ENCODE data around the gene FOCAD. TPM values are rescaled to one million over a fixed set of nuclear protein-coding genes. Genes with fewer than 3 reads are reported as not detected.

The FOCAD gene
- total RNA-seq, 1 experiment from 2014 or later = 23.8 TPM

DNA sequence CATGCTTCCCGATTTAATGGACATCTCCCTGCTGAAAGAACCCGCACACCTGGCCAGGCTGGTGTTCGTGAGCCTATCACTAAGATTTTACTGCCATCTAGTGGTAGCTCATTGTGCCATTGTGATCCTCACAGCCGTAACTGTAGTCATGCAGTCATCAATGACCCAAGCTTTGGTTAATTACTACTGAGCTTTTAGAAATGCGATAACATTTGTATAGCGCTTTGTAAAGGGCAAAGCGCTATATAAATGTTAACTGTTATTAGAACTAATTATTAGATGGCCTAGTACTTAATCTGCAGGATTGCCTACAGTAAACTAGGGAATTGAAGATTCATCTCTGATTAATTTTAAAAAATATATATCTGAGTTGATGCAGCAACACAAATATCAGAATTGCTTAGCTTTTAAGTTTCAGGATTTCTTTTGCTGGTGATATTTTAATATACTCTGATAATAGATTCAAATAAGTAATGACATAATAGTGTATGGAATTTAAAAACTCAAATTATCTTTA lies 257.2 kb downstream of the FOCAD start:
- Mint-ChIP-seq H3K4me1 (ENCODE audit: low read depth, unreplicated experiment) (no peaks in the 10 kb centered on the region), H3K4me3 (ENCODE audit: low read depth, unreplicated experiment) (no peak overlapping the region), H3K27me3 (ENCODE audit: unreplicated experiment) (no peaks in the 10 kb centered on the region), H3K9me3 (ENCODE audit: low read depth, unreplicated experiment) (no peaks in the 10 kb centered on the region), H3K27ac (ENCODE audit: unreplicated experiment) (no peak overlapping the region), H3K36me3 (ENCODE audit: insufficient read depth, unreplicated experiment) (no peaks in the 10 kb centered on the region)
- no TSS peak for BruUV-seq (replicated peaks)
- intact Hi-C loops (cut with micrococcal nuclease; ENCODE audit: unreplicated experiment) = loop anchor here (1.0 to 5.0 kb wide), 4 partner anchors 317 to 1014 kb away; no protein-coding TSS in a partner anchor
- CTCF ChIA-PET = interaction anchor here (0.6 to 1.9 kb wide), 5 partner anchors 316 to 583 kb away, joined by 3 to 11 read pairs (median 3); partner anchors contain the start of gene MLLT3
- peak; percentile 39 for DNase-seq
- TF ChIP-seq, protein P1, sequence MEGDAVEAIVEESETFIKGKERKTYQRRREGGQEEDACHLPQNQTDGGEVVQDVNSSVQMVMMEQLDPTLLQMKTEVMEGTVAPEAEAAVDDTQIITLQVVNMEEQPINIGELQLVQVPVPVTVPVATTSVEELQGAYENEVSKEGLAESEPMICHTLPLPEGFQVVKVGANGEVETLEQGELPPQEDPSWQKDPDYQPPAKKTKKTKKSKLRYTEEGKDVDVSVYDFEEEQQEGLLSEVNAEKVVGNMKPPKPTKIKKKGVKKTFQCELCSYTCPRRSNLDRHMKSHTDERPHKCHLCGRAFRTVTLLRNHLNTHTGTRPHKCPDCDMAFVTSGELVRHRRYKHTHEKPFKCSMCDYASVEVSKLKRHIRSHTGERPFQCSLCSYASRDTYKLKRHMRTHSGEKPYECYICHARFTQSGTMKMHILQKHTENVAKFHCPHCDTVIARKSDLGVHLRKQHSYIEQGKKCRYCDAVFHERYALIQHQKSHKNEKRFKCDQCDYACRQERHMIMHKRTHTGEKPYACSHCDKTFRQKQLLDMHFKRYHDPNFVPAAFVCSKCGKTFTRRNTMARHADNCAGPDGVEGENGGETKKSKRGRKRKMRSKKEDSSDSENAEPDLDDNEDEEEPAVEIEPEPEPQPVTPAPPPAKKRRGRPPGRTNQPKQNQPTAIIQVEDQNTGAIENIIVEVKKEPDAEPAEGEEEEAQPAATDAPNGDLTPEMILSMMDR (IDR thresholded peaks at IDR 0.05; ENCODE audit: unreplicated experiment) = peak; percentile 47

DNA sequence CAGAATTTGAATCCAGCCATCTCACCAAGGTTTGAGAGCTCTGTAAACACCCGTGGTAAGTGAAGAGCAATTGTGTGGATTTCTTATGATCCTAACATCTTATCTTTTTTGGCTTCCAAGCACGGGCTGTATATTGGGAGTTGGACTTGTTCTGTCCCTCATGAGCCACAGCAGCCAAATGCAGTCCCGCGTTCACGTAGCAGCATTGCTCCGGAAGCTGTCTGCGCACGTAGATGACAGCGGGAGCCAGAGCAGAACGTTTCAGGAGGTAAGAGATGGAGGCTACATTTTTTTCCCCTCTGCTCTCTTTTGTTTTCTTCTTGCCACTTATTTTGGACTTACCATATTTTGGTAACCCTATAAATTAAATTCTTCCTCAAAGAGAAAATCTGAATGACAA lies 260.4 kb downstream of the FOCAD start:
- DNase-seq = no peak
- H3K4me1 Mint-ChIP-seq (ENCODE audit: low read depth, unreplicated experiment) = no peaks in the 10 kb centered on the region
- H3K9me3 Mint-ChIP-seq (ENCODE audit: low read depth, unreplicated experiment) = no peaks in the 10 kb centered on the region
- H3K4me3 Mint-ChIP-seq (ENCODE audit: low read depth, unreplicated experiment) = no peak overlapping the region
- no peaks in the 10 kb centered on the region for H3K36me3 Mint-ChIP-seq (ENCODE audit: insufficient read depth, unreplicated experiment)
- CTCF ChIA-PET = no interaction called here
- no peak overlapping the region for H3K27ac Mint-ChIP-seq (ENCODE audit: unreplicated experiment)
- TF ChIP-seq, protein P1 (IDR thresholded peaks at IDR 0.05; ENCODE audit: unreplicated experiment) = no peak
- intact Hi-C loops (cut with micrococcal nuclease; ENCODE audit: unreplicated experiment) = loop anchor here (5.0 kb wide), 1 partner anchor 522 kb away; no protein-coding TSS in a partner anchor
- BruUV-seq (replicated peaks) = no TSS peak
- H3K27me3 Mint-ChIP-seq (ENCODE audit: unreplicated experiment) = no peaks in the 10 kb centered on the region

DNA sequence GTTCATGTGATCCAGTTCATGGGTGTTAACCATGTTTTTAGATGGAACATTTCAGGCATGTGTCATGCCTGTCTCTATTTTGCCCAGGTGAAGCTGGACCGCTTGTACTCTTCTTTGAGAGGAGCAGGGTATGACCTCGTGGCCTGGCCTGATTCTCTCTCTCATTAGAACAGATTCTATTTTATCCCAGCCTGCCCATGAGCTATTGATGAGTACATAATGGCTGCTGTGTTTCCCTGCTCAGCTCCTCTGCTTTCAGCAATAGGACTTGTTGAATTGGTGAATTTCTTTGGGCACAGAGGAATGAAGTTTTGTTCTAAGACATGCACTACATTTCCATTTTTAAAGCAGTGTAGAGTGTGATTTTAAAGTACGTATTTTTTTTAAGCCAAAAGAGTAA lies 261.2 kb downstream of the FOCAD start:
- H3K27ac Mint-ChIP-seq (ENCODE audit: unreplicated experiment) = no peak overlapping the region
- H3K36me3 Mint-ChIP-seq (ENCODE audit: insufficient read depth, unreplicated experiment) = no peaks in the 10 kb centered on the region
- no peaks in the 10 kb centered on the region for H3K4me1 Mint-ChIP-seq (ENCODE audit: low read depth, unreplicated experiment)
- BruUV-seq (replicated peaks) = no TSS peak
- no peak for DNase-seq
- no peaks in the 10 kb centered on the region for H3K9me3 Mint-ChIP-seq (ENCODE audit: low read depth, unreplicated experiment)
- no peaks in the 10 kb centered on the region for H3K27me3 Mint-ChIP-seq (ENCODE audit: unreplicated experiment)
- TF ChIP-seq, protein P1 (IDR thresholded peaks at IDR 0.05; ENCODE audit: unreplicated experiment) = no peak
- intact Hi-C loops (cut with micrococcal nuclease; ENCODE audit: unreplicated experiment) = no loop called here
- CTCF ChIA-PET = no interaction called here
- no peak overlapping the region for H3K4me3 Mint-ChIP-seq (ENCODE audit: low read depth, unreplicated experiment)

DNA sequence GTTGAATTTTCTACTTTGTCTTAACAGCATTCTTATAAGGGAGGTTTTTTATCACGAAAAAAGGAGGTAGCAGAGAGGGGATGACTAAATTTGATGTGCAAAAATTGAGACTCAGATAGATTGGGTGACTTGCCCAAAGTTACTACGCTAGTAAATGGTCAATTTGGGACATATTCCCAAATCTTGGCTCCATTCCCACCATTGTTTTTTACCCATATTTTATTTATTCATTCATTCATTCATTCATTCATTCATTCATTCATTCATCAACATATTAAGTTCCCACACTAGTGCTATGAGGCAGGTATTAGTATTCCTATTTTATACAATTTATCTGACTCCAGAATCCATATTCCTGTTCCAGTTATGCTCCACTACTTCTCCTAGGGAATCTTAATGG lies 261.8 kb downstream of the FOCAD start:
- no peaks in the 10 kb centered on the region for H3K27me3 Mint-ChIP-seq (ENCODE audit: unreplicated experiment)
- no peak overlapping the region for H3K27ac Mint-ChIP-seq (ENCODE audit: unreplicated experiment)
- BruUV-seq (replicated peaks) = no TSS peak
- no peak for DNase-seq
- H3K9me3 Mint-ChIP-seq (ENCODE audit: low read depth, unreplicated experiment) = no peaks in the 10 kb centered on the region
- no peak overlapping the region for H3K4me3 Mint-ChIP-seq (ENCODE audit: low read depth, unreplicated experiment)
- CTCF ChIA-PET = no interaction called here
- H3K36me3 Mint-ChIP-seq (ENCODE audit: insufficient read depth, unreplicated experiment) = no peaks in the 10 kb centered on the region
- intact Hi-C loops (cut with micrococcal nuclease; ENCODE audit: unreplicated experiment) = no loop called here
- TF ChIP-seq, protein P1 (IDR thresholded peaks at IDR 0.05; ENCODE audit: unreplicated experiment) = no peak
- H3K4me1 Mint-ChIP-seq (ENCODE audit: low read depth, unreplicated experiment) = no peaks in the 10 kb centered on the region

Data from Calu3 (cell line).